ENCODE data around the gene SPANXN2.

SPANXN2 gene

GRCh38 chrX:143694885-143695284 is 25.7 kb downstream of the SPANXN2 start:
- TF ChIP-seq, protein P1, sequence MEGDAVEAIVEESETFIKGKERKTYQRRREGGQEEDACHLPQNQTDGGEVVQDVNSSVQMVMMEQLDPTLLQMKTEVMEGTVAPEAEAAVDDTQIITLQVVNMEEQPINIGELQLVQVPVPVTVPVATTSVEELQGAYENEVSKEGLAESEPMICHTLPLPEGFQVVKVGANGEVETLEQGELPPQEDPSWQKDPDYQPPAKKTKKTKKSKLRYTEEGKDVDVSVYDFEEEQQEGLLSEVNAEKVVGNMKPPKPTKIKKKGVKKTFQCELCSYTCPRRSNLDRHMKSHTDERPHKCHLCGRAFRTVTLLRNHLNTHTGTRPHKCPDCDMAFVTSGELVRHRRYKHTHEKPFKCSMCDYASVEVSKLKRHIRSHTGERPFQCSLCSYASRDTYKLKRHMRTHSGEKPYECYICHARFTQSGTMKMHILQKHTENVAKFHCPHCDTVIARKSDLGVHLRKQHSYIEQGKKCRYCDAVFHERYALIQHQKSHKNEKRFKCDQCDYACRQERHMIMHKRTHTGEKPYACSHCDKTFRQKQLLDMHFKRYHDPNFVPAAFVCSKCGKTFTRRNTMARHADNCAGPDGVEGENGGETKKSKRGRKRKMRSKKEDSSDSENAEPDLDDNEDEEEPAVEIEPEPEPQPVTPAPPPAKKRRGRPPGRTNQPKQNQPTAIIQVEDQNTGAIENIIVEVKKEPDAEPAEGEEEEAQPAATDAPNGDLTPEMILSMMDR (IDR thresholded peaks at IDR 0.05) = no peak

DNA sequence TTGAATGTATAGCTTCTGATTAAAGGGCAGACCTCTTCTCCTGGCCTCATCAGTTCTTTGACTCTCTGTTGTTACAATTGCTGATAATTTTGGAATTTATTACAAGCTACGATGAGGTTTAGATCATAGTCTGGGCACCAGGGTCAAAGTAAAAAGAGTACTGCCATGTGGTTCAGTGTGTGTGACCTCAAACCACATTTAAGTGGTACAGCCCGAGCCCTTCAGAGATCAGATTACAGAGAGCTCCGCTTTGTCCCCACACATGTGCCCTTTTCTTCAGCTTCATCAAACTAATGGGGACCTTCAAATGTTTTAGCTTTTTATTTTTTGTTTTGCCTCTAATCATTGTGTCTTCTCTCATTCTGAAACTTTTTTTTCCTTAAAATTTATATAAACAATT is 37.1 kb downstream of the SPANXN2 start:
- TF ChIP-seq, protein P1 (IDR thresholded peaks at IDR 0.05) = no peak

- TF ChIP-seq, protein P1 (IDR thresholded peaks at IDR 0.05) = no peak
Measured at GRCh38 chrX:143674926-143675325, 45.6 kb downstream of the SPANXN2 start.

DNA sequence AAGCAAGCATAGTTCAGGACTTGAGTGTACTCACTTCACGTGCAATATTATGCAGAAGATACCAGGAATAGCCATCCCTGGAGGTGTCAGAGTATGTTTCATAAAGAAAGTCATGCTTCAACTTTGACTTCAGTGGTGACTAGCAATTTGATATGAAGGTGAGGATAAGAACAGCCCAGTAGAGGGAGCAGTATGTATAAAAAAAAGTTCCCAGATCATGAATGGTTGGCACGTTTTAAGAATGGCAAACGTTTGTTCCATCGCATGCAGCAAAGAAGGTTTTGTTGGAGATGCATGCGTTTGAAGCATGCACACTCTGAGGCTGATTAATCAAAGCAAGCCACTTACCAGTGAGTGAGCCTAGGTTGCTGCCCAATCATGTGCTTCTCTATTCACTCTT is 51.2 kb downstream of the SPANXN2 start:
- TF ChIP-seq, protein P1 (IDR thresholded peaks at IDR 0.05) = no peak

- TF ChIP-seq, protein P1 (IDR thresholded peaks at IDR 0.05) = peak; percentile 47; the same call in 1 of the 2 replicates
Measured at GRCh38 chrX:143664302-143664701, 56.2 kb downstream of the SPANXN2 start.

GRCh38 chrX:143663755-143664154 is 56.8 kb downstream of the SPANXN2 start:
- TF ChIP-seq, protein P1 (IDR thresholded peaks at IDR 0.05) = no peak

Data from LNCAP (cell line).